ENCODE measurements around the gene GPR37L1. TPM values are rescaled to one million over a fixed set of nuclear protein-coding genes. Genes with fewer than 3 reads are reported as not detected.
"Not testable (repeated sequence)": the region's sequence is repeated elsewhere in the genome, so short reads cannot be mapped to it uniquely, and the experiment has no call there.

GPR37L1 gene
- total RNA-seq, 1 donor from 2014 or later: not detected

DNA sequence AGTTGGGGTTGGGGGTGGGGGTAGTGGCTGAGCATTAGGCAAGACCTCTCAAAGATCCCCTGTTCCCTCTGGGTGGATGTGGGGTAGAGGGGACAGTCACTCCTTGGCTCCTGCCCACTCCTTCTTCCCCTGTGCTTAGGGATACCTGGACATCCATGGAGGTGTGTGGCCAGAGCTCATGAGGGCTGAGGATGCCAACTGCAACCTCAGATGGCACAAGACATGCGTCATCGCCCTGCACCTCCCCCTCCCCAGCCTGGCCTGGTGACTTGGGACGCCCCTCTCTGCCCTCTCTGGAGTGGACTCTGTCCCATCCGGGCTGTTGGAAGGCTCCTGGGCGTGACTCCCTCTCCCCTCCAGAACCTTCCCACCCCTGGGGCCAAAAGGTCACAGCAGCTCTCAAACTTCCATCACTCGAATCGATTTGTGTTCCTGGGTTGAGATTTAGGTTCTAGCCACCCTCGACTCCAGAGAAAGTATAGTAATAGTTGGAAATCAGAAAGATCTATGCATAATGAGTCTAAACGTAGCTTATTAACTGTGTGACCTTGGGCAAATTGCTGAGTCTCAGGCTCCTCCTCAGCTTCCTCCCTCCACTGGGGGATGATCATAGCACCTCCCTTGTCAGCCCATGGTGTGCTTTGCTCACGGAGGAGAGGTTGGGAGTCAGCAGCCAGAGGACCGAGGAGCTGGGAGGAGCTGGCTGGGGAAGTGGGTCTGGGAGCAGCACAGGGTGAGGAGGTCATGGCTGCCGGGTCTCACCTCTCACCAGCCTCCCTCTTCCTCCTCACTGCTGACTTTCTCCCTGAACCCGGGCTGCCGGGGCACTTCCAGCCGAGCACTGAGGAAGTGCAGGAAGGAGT lies 39.9 kb downstream of the GPR37L1 start:
- intact Hi-C loops (cut with DNase I): no loop called here
- DNase-seq (ENCODE audit: low spot score): no peak

DNA sequence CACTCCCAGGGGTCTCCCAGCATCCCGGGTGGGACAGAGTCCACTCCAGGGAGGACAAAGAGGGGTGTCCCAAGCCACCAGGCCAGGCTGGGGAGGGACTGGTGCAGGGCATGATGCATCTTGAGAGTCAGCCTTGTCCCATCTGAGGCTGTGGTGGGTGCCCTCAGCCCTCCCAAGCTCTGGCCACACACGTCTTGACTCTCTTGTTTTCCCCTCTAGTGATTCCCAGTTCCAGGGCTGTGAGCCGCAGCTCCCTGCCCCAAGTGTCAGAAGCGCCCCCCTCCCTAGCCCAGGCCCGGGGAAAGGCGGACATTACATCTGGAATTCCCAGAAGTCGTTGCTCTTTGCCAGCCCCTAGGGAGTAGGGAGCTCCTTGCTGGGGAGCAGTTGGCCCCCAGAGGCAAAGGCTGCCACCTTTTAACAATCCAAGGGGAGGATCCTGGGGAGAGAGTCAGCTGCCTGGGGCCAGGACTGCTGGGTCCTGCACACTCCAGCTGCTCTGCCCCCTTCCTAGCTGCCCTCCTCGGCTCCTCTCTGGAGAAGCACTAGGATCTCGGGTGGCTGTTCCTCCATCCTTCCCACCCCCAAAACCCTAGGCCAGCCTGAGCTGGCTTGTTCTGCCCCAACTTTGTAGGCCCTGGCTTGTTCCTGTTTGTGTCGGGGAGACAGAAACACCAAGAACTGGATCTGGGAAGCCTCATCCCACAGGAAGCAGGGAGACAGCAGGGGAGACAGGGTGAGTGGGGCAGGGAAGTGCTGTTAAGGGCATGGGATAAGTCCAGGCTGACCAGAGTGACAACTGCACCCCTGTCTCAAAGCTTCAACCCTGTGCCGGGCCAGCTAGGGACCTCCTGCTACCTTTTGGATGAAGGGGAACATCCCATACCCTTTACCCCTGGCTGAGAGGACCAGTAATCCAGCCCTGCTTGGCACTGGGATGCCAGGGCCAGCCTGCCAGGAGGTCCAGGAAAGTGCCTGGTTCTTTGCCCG lies 40.9 kb downstream of the GPR37L1 start:
- DNase-seq (ENCODE audit: low spot score): no peak
- intact Hi-C loops (cut with DNase I): no loop called here

DNA sequence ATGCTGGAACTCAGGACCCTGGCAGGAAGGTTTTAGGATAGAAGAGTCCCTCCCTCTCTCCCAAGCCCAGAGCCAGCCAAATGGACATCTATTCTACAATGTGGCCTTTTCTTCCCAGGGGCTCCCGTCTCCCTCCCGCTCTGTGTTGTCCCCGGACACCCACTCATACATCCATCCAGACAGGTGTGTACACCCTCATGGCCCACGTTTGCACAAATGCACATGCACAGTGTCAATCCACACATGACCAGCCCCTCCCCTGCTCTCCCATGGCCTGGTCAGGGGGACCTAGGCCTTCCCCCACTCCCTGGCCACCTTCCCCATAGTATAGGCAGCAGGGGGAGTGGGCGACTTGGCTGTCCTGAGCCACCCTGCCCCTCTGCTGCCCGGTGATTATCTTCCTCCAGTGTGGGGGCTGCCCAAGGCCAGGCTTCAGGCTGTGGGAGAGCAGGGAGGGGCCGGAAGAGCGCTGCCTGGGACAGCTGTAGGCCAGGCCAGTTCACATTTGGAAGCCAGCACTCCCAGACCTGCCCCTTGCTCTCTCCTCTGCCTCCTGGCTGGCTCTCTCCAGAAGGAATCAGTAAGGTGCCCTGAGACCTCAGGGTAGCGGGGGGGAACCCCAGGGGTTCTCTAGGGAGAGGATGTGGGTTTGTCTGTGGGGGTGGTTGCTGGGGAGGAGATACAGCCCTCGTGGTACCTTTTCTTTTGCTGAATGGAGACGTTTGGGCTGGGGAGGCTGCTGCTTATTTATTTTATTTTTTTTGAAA lies 41.7 kb downstream of the GPR37L1 start:
- no peak for DNase-seq (ENCODE audit: low spot score)
- intact Hi-C loops (cut with DNase I): no loop called here

GRCh38 chr1:202165267-202165941 lies 42.7 kb downstream of the GPR37L1 start:
- DNase-seq (ENCODE audit: low spot score): no peak
- intact Hi-C loops (cut with DNase I): no loop called here

DNA sequence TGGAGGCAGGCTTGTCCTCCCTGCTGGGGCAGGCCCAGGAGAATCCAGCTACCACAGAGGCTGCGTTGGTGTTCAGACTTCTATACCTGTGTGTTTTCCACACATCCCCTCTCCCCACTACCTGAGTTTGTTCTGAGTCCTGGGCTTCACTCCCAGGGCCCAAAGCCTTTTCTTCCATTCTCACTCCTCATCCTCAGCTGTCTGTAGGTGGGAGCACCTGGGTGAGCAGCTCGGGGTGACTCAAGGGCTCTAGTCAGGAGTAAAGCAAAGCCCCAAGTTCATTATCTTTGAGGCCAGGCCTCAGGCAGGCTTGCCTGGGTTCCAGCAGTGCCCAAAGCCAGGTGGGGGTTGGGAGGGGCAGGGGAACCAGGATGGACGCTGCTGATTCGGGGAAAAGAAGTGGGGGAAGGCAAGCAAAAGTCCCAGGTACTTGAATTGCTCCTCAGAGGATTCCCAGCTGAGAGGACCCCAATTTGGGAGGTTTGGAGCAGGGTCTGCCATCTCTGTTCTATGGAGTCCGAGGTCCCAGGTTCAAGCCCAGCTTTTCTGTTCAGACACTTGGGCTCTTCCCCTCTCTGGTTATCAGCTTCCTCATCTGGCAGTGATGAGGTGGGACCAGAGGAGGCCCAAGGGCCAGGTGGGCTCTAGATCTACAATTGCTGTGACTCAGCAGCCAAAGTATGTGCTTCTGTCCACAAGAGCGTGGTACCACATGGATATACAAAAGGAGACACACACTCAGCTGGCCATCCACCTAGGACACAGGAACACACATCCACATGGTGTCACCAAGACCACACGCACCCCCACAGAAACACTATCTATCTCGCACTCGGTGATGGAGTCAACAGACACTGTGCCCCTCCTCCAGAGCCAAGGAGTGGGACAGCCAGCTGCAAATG lies 43.5 kb downstream of the GPR37L1 start:
- no peak for DNase-seq (ENCODE audit: low spot score)
- intact Hi-C loops (cut with DNase I): no loop called here

DNA sequence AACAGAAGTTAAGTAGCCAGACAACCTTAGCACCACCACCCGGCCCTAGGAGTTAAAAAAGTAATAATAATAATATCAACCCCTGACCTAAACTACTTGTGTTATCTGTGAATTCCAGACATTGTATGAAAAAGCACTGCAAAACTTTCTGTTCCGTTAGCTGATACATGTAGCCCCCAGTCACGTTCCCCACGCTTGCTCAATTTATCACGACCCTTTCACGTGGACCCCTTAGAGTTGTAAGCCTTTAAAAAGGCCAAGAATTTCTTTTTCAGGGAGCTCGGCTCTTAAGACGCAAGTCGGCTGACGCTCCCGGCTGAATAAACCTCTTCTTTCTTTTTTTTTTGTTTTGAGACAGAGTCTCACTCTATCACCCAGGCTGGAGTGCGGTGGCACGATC lies 44.3 kb downstream of the GPR37L1 start:
- intact Hi-C loops (cut with DNase I): not testable (repeated sequence)

GRCh38 chr1:202167708-202168415 lies 45.1 kb downstream of the GPR37L1 start:
- intact Hi-C loops (cut with DNase I): no loop called here
- DNase-seq (ENCODE audit: low spot score): no peak

More for the DNA sequence above, 44.3 kb downstream of the GPR37L1 start:
- DNase-seq (ENCODE audit: low spot score): not testable (repeated sequence)

GRCh38 chr1:202168861-202169260 lies 46.1 kb downstream of the GPR37L1 start:
- intact Hi-C loops (cut with DNase I): no loop called here
- DNase-seq (ENCODE audit: low spot score): no peak

DNA sequence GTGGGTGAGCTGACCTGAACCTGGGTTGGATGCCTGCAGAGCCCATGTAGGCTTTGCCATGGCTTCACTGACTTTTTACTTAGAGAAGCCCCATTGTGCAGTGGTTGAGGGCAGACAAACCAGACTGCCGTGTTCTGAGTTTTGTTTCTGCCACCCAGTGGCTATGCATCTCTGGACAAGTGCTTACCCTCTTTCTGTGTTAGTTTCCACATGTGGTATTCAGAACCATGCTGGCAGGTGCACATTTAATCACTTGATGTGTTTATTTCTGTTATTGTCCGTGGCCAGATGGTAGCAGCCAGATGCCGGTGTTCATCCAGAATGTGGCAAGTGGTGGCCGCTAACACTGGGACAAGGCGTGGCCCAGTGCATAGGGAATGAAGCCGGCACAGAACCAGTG lies 48.0 kb downstream of the GPR37L1 start:
- no peak for DNase-seq (ENCODE audit: low spot score)
- intact Hi-C loops (cut with DNase I): no loop called here

DNA sequence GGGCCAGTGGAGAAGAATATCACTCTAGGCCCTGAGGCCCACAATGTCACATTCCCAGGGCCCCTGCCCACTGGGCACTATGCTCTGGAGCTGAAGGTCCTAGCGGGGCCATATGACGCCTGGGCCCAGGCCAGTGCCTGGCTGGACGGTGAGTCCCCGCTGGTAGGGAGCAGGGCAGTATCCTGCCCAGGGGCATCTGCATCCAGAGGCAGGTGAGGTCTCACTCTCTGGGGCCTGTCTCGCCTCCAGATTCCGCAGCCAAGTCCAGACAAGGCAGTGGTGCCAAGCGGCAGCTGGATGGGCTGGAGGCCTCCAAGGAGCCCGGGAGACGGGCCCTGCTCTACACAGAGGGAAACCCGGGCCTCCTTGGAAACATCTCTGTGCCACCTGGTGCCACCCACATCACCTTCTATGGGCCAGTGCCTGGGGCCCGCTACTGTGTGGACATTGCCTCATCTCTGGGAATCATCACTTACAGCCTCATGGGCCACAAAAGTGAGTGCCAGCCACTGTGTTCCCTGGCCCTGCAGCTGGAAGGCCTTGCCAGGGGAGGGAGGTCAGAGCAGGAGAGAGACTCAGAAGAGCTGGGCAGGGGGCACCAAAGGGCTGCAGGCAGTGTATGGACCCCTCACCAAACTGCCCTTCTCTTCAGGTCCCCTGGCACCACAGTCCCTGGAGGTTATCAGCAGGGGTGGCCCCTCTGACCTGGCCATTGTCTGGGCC lies 48.7 kb downstream of the GPR37L1 start:
- intact Hi-C loops (cut with DNase I): no loop called here
- no peak for DNase-seq (ENCODE audit: low spot score)

- no peak for DNase-seq (ENCODE audit: low spot score)
- intact Hi-C loops (cut with DNase I): no loop called here
These were observed 49.3 kb downstream of the GPR37L1 start for GRCh38 chr1:202172015-202172355.

GRCh38 chr1:202173993-202174392 lies 51.3 kb downstream of the GPR37L1 start:
- intact Hi-C loops (cut with DNase I): no loop called here
- DNase-seq (ENCODE audit: low spot score): no peak

DNA sequence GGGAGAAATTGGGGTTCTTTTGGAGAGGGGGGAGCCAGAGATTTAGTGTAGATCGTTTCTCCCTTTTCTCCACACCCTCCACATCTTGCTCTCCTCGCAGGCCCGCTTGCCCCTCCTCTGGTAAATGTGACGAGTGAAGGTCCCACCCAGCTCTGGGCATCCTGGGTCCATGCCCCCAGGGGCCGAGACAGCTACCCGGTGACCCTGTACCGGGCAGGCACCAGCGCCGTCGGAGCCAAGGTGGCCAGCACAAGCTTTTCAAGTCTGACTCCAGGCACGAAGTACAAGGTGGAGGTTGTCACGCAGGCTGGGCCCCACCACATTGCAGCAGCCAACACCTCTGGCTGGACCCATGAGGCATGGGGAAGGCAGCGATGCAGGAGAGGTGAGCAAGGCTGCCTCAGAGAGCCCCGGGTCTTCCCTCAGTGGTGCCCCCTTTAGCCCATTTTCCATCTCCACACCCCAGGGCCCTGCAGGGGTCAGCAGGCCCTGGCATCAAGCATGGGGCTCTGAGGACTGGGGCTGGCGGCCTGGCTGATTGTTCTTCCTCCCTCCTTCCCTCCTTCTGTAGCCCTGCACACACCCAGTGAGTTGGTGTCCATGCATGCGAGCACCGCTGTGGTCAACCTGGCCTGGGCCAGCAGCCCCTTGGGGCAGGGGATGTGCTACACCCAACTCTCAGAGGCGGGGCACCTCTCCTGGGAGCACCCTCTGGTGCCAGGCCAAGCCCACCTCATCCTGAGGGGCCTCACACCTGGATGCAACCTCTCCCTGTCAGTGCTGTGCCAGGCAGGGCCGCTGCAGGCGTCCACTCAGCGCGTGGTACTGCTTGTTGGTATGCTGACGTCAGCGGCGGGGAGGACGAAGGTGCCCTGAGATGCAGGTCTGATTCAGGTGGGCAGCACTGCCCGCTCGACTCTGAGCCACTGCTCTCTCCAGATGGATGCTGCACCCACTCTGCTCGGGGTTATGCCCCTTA lies 54.5 kb downstream of the GPR37L1 start:
- DNase-seq (ENCODE audit: low spot score): no peak
- intact Hi-C loops (cut with DNase I): no loop called here

- no peak for DNase-seq (ENCODE audit: low spot score)
- intact Hi-C loops (cut with DNase I): no loop called here
These were observed 57.4 kb downstream of the GPR37L1 start for GRCh38 chr1:202179828-202180750.

DNA sequence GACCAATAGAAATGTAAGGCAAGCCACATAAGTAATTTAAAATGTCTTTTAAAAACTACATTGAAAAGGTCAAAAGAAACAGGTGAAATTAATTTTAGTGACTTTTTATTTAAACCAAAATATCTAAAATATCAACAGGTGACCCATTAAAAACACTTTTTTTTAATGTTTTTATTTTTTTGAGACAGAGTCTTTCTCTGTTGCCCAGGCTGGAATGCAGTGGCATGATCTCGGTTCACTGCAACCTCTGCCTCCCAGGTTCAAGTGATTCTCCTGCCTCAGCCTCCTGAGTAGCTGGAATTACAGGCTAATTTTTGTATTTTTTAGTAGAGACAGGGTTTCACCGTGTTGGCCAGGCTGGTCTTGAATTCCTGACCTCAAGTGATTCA lies 58.0 kb downstream of the GPR37L1 start:
- DNase-seq (ENCODE audit: low spot score); intact Hi-C loops (cut with DNase I): not testable (repeated sequence)

All from cardiac septum (tissue), 1 donor.